HG02610 (cell line): Measurements from ENCODE around the gene PTPRM.

ENCODE experiments used
- ATAC-seq: cut with Tn5 transposase; IDR thresholded peaks from one replicate; pipeline ENCODE4 v1.9.1; 2021; ENCODE audit warnings: mild to moderate bottlenecking, moderate library complexity; ENCODE audit not compliant: unreplicated experiment

The PTPRM gene

GRCh38 chr18:8252371-8252770 is 685.3 kb downstream of the PTPRM start:
- ATAC-seq: no peak

- no peak for ATAC-seq
Observed at GRCh38 chr18:8253944-8254343, 686.8 kb downstream of the PTPRM start.

- ATAC-seq: no peak
Observed at GRCh38 chr18:8254654-8255053, 687.5 kb downstream of the PTPRM start.

- ATAC-seq: no peak
Observed at GRCh38 chr18:8257851-8258434, 690.8 kb downstream of the PTPRM start.

GRCh38 chr18:8260319-8260718 is 693.2 kb downstream of the PTPRM start:
- no peak for ATAC-seq

GRCh38 chr18:8260827-8261226 is 693.7 kb downstream of the PTPRM start:
- no peak for ATAC-seq

- ATAC-seq: no peak
Observed at GRCh38 chr18:8261651-8262091, 694.6 kb downstream of the PTPRM start.

GRCh38 chr18:8262221-8262620 is 695.1 kb downstream of the PTPRM start:
- ATAC-seq: no peak

- ATAC-seq: no peak
Observed at GRCh38 chr18:8264116-8264515, 697.0 kb downstream of the PTPRM start.

GRCh38 chr18:8264861-8265411 is 697.8 kb downstream of the PTPRM start:
- no peak for ATAC-seq

GRCh38 chr18:8272254-8272653 is 705.1 kb downstream of the PTPRM start:
- ATAC-seq: no peak

- no peak for ATAC-seq
Observed at GRCh38 chr18:8274370-8274769, 707.3 kb downstream of the PTPRM start.

- ATAC-seq: no peak
Observed at GRCh38 chr18:8276406-8276805, 709.3 kb downstream of the PTPRM start.

GRCh38 chr18:8277270-8277669 is 710.2 kb downstream of the PTPRM start:
- no peak for ATAC-seq

- no peak for ATAC-seq
Observed at GRCh38 chr18:8279346-8279745, 712.2 kb downstream of the PTPRM start.

GRCh38 chr18:8279781-8280330 is 712.7 kb downstream of the PTPRM start:
- ATAC-seq: no peak

GRCh38 chr18:8283891-8284585 is 716.9 kb downstream of the PTPRM start:
- no peak for ATAC-seq

- no peak for ATAC-seq
Observed at GRCh38 chr18:8286303-8286702, 719.2 kb downstream of the PTPRM start.

- ATAC-seq: no peak
Observed at GRCh38 chr18:8287196-8287885, 720.2 kb downstream of the PTPRM start.

GRCh38 chr18:8288472-8289195 is 721.5 kb downstream of the PTPRM start:
- ATAC-seq: no peak

GRCh38 chr18:8290435-8290834 is 723.3 kb downstream of the PTPRM start:
- no peak for ATAC-seq
